GM23338 (cell line): ENCODE data around the gene TESMIN. TPM values are rescaled to one million over a fixed set of nuclear protein-coding genes. Genes with fewer than 3 reads are reported as not detected.
A peak's percentile ranks its signal among the peaks of the same experiment; 100 is the strongest.

Experiments
- ATAC-seq: fragments of 200-7000 bp; cut with Tn5 transposase; 3 replicates; pipeline ENCODE4 v1.9.1; 2020
- DNase-seq: peaks from one replicate; pipeline ENCODE4 v3.0.0-alpha.2; 2015; ENCODE audit warnings: low spot score
- H2AFZ ChIP-seq: fragments of 200-600 bp; sonication (generic); 2 replicates; pipeline ENCODE4 v1.8.0; 2016; ENCODE audit warnings: antibody characterized with exemption, mild to moderate bottlenecking, moderate library complexity
- H3F3A ChIP-seq: fragments of 200-600 bp; sonication (generic); replicated peaks from 2 replicates; pipeline ENCODE4 v1.8.0; 2017; ENCODE audit warnings: antibody characterized with exemption, mixed run types, low read depth
- H3K27ac ChIP-seq: fragments of 200-600 bp; sonication (generic); 2 replicates; pipeline ENCODE4 v1.6.1; 2016; ENCODE audit warnings: low read depth
- H3K27me3 ChIP-seq: fragments of 200-600 bp; sonication (generic); 2 replicates; pipeline ENCODE4 v1.8.0; 2016; ENCODE audit warnings: mild to moderate bottlenecking, mixed run types, moderate library complexity; ENCODE audit not compliant: insufficient read depth
- H3K36me3 ChIP-seq: fragments of 200-600 bp; sonication (generic); 2 replicates; pipeline ENCODE4 v1.8.0; 2016; ENCODE audit warnings: mild to moderate bottlenecking; ENCODE audit not compliant: insufficient read depth
- H3K4me1 ChIP-seq: fragments of 200-600 bp; sonication (generic); 2 replicates; pipeline ENCODE4 v1.8.0; 2016; ENCODE audit warnings: mild to moderate bottlenecking, moderate library complexity; ENCODE audit not compliant: insufficient read depth
- H3K4me2 ChIP-seq: fragments of 200-600 bp; sonication (generic); 2 replicates; pipeline ENCODE4 v1.7.1; 2017; ENCODE audit warnings: mixed run types
- H3K4me3 ChIP-seq: fragments of 200-600 bp; sonication (generic); 2 replicates; pipeline ENCODE4 v1.6.1; 2016; ENCODE audit warnings: mixed run types
- H3K79me2 ChIP-seq: fragments of 200-600 bp; sonication (generic); replicated peaks from 2 replicates; pipeline ENCODE4 v1.8.0; 2017; ENCODE audit warnings: mild to moderate bottlenecking; ENCODE audit not compliant: insufficient read depth
- H3K9me2 ChIP-seq: fragments of 200-600 bp; sonication (generic); 2 replicates; pipeline ENCODE4 v1.8.0; 2017; ENCODE audit not compliant: insufficient read depth
- H4K20me1 ChIP-seq: fragments of 200-600 bp; sonication (generic); replicated peaks from 2 replicates; pipeline ENCODE4 v1.8.0; 2017; ENCODE audit warnings: mild to moderate bottlenecking; ENCODE audit not compliant: insufficient read depth
- H3K27ac Mint-ChIP-seq: 2 replicates; pipeline ENCODE4 v1.8.0; 2020; ENCODE audit warnings: inconsistent platforms, mild to moderate bottlenecking, moderate library complexity, mixed read lengths
- H3K27me3 Mint-ChIP-seq: 3 replicates; pipeline ENCODE4 v1.8.0; 2022; ENCODE audit warnings: low read depth, mild to moderate bottlenecking, moderate library complexity, mixed read lengths, inconsistent platforms; ENCODE audit not compliant: insufficient read depth, poor library complexity
- H3K36me3 Mint-ChIP-seq: 3 replicates; pipeline ENCODE4 v1.8.0; 2021; ENCODE audit warnings: low read depth, mild to moderate bottlenecking, inconsistent platforms, moderate library complexity, mixed read lengths
- H3K4me1 Mint-ChIP-seq: 3 replicates; pipeline ENCODE4 v1.8.0; 2020; ENCODE audit warnings: mild to moderate bottlenecking, inconsistent platforms, mixed read lengths
- H3K4me3 Mint-ChIP-seq: 3 replicates; pipeline ENCODE4 v1.8.0; 2021; ENCODE audit warnings: moderate library complexity, mild to moderate bottlenecking, inconsistent platforms, mixed read lengths
- H3K9me3 Mint-ChIP-seq: 3 replicates; pipeline ENCODE4 v1.8.0; 2020; ENCODE audit warnings: moderate library complexity, mild to moderate bottlenecking, inconsistent platforms, mixed read lengths
- CREB1 ChIP-seq: fragments of 250-450 bp; sonication (Bioruptor Pico); IDR thresholded peaks from 2 replicates; pipeline ENCODE4 v1.5.0; 2020; ENCODE audit warnings: low read depth, mild to moderate bottlenecking, moderate library complexity
- ETS1 ChIP-seq: IDR thresholded peaks from 2 replicates; pipeline ENCODE4 v1.6.1; 2016; ENCODE audit warnings: antibody characterized with exemption
- EZH2 ChIP-seq: fragments of 200-600 bp; sonication (generic); IDR thresholded peaks from one replicate; pipeline ENCODE4 v1.8.0; 2017; ENCODE audit warnings: antibody characterized with exemption, mild to moderate bottlenecking, low read depth; ENCODE audit not compliant: unreplicated experiment
- EZH2phosphoT487 ChIP-seq: fragments of 200-600 bp; sonication (generic); IDR thresholded peaks from one replicate; pipeline ENCODE4 v1.8.1; 2018; ENCODE audit warnings: antibody characterized with exemption; ENCODE audit not compliant: unreplicated experiment
- JUNB ChIP-seq: IDR thresholded peaks from one replicate; pipeline ENCODE4 v1.6.1; 2016; ENCODE audit warnings: antibody characterized with exemption; ENCODE audit not compliant: unreplicated experiment
- NANOG ChIP-seq: IDR thresholded peaks from 2 replicates; pipeline ENCODE4 v1.6.1; 2016; ENCODE audit warnings: antibody characterized with exemption, borderline replicate concordance
- POLR2AphosphoS5 ChIP-seq: IDR thresholded peaks from 2 replicates; pipeline ENCODE4 v1.6.1; 2016; ENCODE audit warnings: antibody characterized with exemption, low read depth
- REST ChIP-seq: IDR thresholded peaks from one replicate; pipeline ENCODE4 v1.6.1; 2018; ENCODE audit warnings: antibody characterized with exemption; ENCODE audit not compliant: unreplicated experiment
- STAT1 ChIP-seq: IDR thresholded peaks from one replicate; pipeline ENCODE4 v1.6.1; 2016; ENCODE audit warnings: antibody characterized with exemption; ENCODE audit not compliant: unreplicated experiment
- ZNF114 ChIP-seq: fragments of 250-450 bp; sonication (Bioruptor Pico); IDR thresholded peaks from 2 replicates; pipeline ENCODE4 v1.5.0; 2020; ENCODE audit warnings: mild to moderate bottlenecking, moderate library complexity
- ZNF331 ChIP-seq: fragments of 250-450 bp; sonication (Bioruptor Pico); IDR thresholded peaks from 2 replicates; pipeline ENCODE4 v1.5.0; 2020; ENCODE audit warnings: low read depth, mild to moderate bottlenecking, moderate library complexity
- polyA plus RNA-seq: library from polyadenylated mRNA; unstranded; fragments of >200 nt; fragmentation: Nextera tagmentation; extraction: Ambion mirVana; gene quantifications from 2 replicates; pipeline ENCODE4 v1.2.1, GENCODE V29; 2016
- total RNA-seq: library from RNA; depleted of rRNA; stranded (reverse); fragments of >200 nt; shearing (Covaris generic); gene quantifications from 2 replicates; pipeline ENCODE4 v1.2.3, GENCODE V29; 2014
- TF ChIP-seq, protein P1 (sequence below), 2 experiments: fragments of 200-600 bp in 1 of 2; sonication (generic) in 1 of 2; conservative IDR thresholded peaks; 2 replicates each; pipeline versions ENCODE4 v1.5.1 to v1.6.1; 2016 to 2017; ENCODE audit warnings: antibody characterized with exemption in 2 of 2, low read depth in 2 of 2, mild to moderate bottlenecking in 2 of 2, moderate library complexity in 1 of 2
- TF ChIP-seq, protein P2 (sequence below): fragments of 250-450 bp; sonication (Bioruptor Pico); IDR thresholded peaks from 2 replicates; pipeline ENCODE4 v1.5.0; 2020; ENCODE audit warnings: mild to moderate bottlenecking, moderate library complexity

Gene TESMIN
- total and polyA plus RNA-seq, 2 experiments from 2014 or later, result 54.5 to 64.6 TPM

GRCh38 chr11:68759991-68760390 is 8.7 kb upstream of the TESMIN start (continued):
- no peak for TF ChIP-seq EZH2

DNA sequence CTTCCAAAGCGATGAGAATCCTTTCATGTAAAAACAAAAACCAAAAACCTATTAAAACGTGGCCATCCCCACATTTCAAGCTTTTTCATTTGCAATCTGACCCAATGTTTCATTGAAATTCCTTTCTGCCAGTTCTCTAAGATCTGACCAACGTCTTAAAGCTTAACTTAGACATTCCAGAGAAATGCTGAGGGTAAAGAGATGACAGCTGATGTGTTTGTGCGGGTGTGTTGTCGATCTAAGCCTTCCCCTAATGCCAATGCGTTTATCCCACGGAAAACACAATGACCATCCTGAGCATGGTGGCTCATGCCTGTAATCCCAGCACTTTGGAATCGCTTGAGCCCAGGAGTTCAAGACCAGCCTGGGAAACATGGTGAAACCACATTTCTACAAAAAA is 6.4 kb upstream of the TESMIN start:
- Histone ChIP-seq H3K27me3 (no peaks in the 10 kb centered on the region), H4K20me1 (no peaks in the 10 kb centered on the region), H3K9me2 (no peaks in the 10 kb centered on the region), H2AFZ (no peak overlapping the region), H3K4me2 (no peak overlapping the region), H3K36me3 (no peaks in the 10 kb centered on the region), H3K79me2 (no peaks in the 10 kb centered on the region), H3K4me1 (no peaks in the 10 kb centered on the region), H3K27ac (peak overlapping the region; percentile 47), H3K4me3 (no peak overlapping the region), H3F3A (no peaks in the 10 kb centered on the region; the same call in 1 of the 2 replicates)
- H3K4me1 Mint-ChIP-seq, result peaks cover 10% of the 10 kb centered on the region
- peaks cover 1% of the 10 kb centered on the region for H3K27me3 Mint-ChIP-seq
- no peak for DNase-seq
- TF ChIP-seq STAT1, result no peak
- TF ChIP-seq REST, result no peak
- TF ChIP-seq JUNB, result no peak
- no peak for TF ChIP-seq NANOG
- TF ChIP-seq CREB1, result no peak
- TF ChIP-seq, protein P1, sequence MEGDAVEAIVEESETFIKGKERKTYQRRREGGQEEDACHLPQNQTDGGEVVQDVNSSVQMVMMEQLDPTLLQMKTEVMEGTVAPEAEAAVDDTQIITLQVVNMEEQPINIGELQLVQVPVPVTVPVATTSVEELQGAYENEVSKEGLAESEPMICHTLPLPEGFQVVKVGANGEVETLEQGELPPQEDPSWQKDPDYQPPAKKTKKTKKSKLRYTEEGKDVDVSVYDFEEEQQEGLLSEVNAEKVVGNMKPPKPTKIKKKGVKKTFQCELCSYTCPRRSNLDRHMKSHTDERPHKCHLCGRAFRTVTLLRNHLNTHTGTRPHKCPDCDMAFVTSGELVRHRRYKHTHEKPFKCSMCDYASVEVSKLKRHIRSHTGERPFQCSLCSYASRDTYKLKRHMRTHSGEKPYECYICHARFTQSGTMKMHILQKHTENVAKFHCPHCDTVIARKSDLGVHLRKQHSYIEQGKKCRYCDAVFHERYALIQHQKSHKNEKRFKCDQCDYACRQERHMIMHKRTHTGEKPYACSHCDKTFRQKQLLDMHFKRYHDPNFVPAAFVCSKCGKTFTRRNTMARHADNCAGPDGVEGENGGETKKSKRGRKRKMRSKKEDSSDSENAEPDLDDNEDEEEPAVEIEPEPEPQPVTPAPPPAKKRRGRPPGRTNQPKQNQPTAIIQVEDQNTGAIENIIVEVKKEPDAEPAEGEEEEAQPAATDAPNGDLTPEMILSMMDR (conservative IDR thresholded peaks at IDR 0.05; ENCODE audit: low read depth in 2 of 2), result no peak
- TF ChIP-seq, protein P2, sequence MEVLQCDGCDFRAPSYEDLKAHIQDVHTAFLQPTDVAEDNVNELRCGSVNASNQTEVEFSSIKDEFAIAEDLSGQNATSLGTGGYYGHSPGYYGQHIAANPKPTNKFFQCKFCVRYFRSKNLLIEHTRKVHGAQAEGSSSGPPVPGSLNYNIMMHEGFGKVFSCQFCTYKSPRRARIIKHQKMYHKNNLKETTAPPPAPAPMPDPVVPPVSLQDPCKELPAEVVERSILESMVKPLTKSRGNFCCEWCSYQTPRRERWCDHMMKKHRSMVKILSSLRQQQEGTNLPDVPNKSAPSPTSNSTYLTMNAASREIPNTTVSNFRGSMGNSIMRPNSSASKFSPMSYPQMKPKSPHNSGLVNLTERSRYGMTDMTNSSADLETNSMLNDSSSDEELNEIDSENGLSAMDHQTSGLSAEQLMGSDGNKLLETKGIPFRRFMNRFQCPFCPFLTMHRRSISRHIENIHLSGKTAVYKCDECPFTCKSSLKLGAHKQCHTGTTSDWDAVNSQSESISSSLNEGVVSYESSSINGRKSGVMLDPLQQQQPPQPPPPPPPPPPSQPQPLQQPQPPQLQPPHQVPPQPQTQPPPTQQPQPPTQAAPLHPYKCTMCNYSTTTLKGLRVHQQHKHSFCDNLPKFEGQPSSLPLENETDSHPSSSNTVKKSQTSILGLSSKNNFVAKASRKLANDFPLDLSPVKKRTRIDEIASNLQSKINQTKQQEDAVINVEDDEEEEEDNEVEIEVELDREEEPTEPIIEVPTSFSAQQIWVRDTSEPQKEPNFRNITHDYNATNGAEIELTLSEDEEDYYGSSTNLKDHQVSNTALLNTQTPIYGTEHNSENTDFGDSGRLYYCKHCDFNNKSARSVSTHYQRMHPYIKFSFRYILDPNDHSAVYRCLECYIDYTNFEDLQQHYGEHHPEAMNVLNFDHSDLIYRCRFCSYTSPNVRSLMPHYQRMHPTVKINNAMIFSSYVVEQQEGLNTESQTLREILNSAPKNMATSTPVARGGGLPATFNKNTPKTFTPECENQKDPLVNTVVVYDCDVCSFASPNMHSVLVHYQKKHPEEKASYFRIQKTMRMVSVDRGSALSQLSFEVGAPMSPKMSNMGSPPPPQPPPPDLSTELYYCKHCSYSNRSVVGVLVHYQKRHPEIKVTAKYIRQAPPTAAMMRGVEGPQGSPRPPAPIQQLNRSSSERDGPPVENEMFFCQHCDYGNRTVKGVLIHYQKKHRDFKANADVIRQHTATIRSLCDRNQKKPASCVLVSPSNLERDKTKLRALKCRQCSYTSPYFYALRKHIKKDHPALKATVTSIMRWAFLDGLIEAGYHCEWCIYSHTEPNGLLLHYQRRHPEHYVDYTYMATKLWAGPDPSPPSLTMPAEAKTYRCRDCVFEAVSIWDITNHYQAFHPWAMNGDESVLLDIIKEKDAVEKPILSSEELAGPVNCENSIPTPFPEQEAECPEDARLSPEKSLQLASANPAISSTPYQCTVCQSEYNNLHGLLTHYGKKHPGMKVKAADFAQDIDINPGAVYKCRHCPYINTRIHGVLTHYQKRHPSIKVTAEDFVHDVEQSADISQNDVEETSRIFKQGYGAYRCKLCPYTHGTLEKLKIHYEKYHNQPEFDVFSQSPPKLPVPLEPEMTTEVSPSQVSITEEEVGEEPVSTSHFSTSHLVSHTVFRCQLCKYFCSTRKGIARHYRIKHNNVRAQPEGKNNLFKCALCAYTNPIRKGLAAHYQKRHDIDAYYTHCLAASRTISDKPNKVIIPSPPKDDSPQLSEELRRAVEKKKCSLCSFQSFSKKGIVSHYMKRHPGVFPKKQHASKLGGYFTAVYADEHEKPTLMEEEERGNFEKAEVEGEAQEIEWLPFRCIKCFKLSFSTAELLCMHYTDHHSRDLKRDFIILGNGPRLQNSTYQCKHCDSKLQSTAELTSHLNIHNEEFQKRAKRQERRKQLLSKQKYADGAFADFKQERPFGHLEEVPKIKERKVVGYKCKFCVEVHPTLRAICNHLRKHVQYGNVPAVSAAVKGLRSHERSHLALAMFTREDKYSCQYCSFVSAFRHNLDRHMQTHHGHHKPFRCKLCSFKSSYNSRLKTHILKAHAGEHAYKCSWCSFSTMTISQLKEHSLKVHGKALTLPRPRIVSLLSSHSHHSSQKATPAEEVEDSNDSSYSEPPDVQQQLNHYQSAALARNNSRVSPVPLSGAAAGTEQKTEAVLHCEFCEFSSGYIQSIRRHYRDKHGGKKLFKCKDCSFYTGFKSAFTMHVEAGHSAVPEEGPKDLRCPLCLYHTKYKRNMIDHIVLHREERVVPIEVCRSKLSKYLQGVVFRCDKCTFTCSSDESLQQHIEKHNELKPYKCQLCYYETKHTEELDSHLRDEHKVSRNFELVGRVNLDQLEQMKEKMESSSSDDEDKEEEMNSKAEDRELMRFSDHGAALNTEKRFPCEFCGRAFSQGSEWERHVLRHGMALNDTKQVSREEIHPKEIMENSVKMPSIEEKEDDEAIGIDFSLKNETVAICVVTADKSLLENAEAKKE (CRISPR knock-in tag), result no peak
- no peak for TF ChIP-seq POLR2AphosphoS5
- no peak for TF ChIP-seq ZNF331 (CRISPR knock-in tag)
- no peak for TF ChIP-seq EZH2phosphoT487
- TF ChIP-seq ZNF114 (CRISPR knock-in tag), result no peak
- TF ChIP-seq ETS1, result no peak
- no peak for TF ChIP-seq EZH2
- no peak overlapping the region for H3K27ac Mint-ChIP-seq
- H3K4me3 Mint-ChIP-seq, result no peak overlapping the region
- no peak for ATAC-seq
- H3K36me3 Mint-ChIP-seq, result no peaks in the 10 kb centered on the region
- H3K9me3 Mint-ChIP-seq, result peaks cover 3% of the 10 kb centered on the region; the same call in 1 of the 3 replicates
